ENCODE results near the gene KIF26B. TPM values are rescaled to one million over a fixed set of nuclear protein-coding genes. Genes with fewer than 3 reads are reported as not detected.

The KIF26B gene
- total RNA-seq, 1 donor from 2014 or later: 0.32 TPM

DNA sequence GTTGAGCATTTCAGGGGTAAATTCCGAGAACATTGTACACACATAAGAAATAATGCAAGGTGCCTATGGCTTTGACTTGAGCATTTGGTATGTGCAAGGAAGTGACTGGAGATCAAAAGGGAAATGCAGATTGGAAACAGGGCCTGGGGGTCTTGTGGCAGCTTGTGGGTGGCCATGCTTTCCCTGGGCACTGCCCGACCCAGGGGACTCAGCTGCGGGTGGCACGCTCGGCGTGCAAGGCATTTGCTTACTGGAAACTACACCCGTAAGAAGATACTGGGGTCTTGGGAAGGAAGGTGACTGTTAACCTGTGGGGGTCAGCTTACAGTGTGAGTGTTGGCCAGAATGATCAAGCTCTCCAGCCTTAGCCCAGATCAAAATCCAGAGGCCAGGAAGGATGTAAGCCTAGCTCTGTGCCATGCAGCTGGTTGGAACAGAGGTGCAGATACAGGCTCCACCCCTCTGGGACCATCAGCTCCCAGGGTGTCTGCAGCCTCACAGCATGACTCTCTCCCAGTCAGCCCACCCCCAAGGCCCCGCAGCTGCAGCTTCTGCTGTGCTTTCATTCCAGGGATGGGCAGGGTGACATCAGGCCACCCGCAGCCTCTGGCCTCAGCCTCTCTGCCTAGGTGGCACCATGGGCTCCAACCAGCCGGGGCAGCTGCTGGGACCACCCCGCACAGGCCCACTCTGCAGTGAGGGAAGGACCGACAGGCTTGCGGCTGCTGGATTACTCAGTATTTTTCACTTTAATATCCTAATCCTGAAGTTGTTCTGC is 55.1 kb downstream of the KIF26B start:
- DNase-seq (ENCODE audit: low spot score): no peak

DNA sequence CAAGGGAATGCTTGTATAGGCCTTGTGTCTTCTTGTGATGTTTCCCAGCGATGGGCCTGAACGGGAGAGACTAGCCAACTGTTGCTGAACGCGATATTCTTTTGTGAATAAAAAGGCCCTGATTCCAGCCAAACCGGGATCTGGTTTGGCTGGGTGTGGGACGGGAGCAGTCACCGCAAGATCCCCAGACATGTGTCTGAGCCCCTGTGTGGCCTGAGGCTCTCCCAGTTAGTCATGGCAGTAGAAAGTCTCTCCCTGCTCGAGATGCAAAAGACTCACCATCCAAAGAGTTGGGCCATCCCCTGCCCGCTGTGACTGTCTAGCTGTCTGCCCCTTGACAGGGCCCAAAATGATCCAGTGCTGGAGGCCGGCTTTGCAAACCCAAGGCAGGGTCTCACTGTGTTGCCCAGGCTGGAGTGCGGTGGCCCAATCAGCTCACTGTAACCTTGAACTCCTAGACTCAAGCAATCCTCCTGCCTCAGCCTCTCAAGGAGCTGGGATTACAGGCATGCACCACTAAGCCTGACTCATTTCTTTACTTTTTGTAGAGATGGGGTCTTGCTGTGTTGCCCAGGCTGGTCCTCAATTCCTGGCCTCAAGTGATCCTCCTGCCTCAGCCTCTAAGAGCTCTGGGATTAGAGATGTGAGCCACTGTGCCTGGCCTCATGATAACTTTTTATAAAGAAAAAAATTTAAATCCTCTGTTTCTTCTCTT is 56.4 kb downstream of the KIF26B start:
- no peak for DNase-seq (ENCODE audit: low spot score)

DNA sequence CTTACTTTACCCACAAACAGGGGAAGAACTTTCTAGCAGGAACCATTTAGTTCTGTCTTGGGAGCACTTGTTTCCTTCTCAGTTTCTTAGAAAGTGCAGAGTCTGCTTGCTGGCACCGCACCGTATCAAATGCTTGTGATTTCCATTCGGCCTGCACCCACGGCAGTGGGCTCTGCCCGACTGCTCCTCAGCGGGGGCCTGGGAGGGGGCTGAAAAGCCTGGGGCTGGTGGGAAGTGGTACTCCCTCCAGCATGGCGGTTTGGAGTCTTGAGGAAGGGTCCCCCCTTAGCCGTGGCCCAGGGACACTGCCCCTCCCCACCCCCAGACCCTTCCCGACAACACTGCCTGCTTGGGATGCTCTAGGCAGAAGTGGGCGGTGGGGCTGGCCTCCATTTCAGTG is 57.0 kb downstream of the KIF26B start:
- DNase-seq (ENCODE audit: low spot score): no peak

DNA sequence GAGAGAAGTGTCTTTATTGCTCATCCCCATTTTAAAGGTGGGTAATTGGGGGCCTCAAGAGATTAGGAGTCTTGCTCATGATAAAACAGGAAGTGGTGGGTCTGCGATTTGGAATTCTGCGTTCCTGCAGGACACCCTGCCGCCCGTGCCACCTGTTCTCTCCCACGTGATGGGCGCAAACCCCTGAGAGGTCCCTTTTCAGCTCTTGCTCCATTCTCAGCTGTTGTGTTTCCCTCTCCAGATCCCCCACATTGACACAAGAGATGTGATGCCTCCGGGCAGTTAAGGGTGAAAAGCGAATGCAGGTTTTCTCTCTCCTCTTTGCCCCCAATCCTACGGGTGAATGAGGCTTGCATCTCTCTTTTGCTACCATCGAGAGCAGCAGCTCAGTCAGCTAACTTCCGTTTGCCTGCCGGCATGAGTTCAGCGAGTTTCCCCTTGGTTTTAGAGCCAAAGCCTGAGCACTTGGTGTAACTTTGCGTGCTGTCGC is 57.5 kb downstream of the KIF26B start:
- no peak for DNase-seq (ENCODE audit: low spot score)

DNA sequence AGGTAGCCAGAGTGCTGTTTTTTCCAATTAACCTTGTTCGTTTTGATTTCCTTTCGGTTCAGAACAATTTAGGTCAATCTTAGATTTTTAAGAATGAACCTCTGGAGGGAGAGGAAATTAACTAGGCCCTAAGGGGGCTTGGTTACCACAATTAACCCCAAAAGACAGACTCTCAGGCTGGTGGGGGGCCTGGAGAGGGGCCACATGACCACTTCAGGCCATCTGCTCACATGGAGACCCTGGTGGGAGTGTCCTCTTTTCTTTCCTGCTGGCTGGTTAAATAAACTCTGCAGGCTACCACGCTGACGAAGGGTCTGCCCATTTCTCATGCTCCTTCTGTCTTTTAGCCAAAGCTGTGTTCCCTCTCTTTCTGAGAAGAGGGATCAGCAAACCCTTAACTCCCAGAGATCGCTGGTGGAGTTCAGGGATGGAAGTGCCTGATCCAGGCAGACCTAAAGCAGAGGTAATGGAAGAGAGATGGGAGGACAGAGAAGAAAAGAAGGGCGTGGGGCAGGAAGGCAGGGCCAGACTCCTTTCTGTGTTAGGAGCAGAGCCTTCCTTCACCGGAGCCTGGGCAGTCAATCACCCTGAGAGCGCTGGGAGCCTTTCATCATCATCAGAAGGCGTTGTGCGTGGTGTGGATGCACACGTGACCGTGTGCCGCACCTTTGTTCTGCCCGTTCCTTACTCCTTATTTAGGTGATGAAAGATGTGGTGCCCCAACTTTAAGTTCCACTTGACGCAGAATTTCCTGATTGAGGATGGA is 58.5 kb downstream of the KIF26B start:
- DNase-seq (ENCODE audit: low spot score): no peak

DNA sequence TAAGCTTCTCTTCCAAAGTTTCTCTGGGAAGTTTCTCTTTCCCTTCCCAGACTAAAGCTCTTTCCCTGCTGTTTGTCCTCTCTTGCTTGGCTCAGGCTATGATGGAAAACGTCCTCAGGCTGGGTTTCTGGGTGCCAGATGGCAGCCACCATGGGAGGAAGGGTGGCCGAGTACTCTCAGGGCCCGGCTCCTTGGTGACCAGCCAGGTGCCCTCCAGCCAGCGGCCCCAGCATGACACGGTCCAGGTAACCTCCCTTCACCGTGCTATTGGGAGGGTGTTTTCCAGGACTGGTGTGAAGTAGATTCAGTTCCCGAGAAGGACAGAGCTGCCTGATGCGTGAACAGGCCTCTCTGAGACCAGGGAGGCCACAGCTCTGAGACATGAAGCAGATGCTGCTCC is 60.3 kb downstream of the KIF26B start:
- no peak for DNase-seq (ENCODE audit: low spot score)

DNA sequence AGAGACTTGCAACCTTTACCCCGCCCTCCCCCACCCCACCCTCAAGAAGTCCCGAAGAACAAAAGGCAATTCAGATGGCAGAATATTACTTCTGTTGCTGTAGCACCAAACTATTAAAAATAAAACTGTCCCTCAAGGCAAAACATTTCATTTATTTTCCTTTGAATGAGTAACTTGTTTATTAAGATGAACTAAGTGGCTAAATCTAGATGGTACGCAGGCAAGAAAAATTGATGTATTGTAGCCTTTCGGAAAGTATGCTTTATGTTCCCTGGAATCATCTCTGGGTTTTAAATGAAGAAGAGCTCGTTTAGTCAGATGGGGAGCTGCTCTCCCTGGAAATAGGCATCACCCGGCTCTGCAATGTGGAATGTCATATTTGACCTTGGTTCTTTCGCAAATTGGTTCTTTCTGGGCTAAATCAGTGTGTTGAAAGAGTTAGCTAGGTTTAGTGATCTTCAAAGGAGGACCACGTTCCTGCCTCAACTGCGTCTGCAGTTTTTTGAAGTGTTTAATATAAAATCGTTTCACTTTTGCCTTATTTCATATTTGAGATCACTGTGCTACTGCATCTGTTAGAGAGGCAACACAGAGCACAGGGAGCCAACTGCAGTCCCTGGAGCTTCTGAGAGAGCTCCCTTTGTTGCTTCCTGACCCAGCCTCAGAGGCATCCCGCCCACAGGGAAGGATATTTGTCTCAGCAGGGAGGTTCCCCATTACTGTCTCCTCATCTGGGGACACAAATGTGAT is 61.8 kb downstream of the KIF26B start:
- no peak for DNase-seq (ENCODE audit: low spot score)

DNA sequence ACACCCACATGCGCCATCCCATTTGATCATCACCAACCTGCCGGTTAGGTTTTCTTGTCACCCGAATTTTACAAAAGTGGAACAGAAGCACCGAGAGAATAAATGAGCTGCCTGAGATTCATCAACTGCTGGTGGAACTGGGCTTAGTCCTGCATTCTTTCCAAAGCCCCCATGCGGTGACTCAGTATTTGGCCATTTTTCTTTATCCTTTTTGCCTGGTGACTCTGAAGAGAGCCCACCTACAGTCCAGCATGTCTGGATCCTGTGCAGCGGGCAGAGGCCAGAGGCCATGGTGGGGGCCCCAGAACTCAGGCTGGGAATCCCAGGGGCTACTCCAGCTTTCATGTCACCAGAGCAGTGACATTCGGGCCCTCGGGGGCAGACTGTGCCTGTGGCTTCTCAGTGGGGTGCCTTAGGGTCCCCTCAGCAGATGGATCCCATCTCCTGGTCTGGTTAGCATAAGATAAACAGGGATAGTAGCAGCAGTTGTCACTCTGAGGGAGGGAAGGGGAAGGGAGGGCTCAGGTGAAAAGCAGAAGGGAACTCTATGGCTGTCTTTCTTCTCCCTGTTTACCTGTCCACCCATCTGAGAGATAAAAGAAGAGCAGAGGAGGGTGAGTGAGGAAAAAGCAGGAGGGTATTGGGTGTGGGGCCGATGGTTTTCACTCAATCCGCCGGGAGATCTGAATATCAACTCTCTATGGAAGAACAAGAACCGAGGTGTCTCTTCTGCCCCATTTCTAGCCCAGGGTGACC is 63.2 kb downstream of the KIF26B start:
- DNase-seq (ENCODE audit: low spot score): no peak

DNA sequence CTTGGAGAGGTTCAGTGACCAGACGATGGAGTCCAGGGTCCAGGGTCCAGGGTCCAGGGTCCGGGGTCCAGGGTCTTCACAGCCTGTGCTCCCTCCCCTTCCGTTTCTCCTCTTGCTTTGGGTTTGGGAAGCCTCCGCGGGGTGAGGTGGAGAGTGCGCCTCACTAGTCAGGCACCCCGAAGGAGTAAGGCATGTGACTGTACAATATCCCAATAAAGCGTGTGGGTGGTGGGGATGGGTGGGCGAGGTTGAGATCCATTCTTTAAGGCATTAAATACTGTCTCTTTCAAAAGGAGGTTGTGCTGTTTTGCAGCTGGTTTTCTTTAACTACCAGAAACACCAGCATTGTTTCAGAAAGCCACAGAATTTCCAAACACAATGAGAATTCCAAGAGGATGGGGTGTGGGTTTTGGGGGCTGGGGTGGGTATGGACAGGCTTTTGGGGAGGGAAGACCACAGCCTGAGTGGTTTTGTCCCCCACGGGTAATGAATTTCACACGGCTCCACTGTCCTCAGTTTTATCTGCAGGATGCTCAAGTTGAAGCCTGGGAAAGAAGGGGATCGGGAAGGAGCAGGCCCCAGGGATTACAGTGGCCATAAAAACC is 65.7 kb downstream of the KIF26B start:
- DNase-seq (ENCODE audit: low spot score): no peak

DNA sequence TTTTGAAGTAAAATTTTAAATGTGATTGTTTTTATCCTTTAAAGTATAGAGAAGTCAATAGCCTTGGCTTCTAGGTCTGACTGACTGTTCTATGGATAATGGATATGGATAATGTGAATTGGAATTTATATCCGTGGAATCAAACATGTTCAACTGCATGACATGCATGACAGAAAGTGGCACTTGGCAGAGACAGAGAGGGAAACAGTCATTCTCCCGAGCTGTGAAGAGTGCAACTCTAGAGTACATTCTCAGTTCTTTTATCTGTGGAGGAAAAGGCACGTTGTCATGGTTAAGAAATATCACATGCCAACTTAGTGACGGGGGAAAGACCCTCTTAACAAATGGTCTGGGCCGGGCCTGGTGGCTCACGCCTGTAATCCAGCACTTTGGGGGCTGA is 67.0 kb downstream of the KIF26B start:
- DNase-seq (ENCODE audit: low spot score): no peak

DNA sequence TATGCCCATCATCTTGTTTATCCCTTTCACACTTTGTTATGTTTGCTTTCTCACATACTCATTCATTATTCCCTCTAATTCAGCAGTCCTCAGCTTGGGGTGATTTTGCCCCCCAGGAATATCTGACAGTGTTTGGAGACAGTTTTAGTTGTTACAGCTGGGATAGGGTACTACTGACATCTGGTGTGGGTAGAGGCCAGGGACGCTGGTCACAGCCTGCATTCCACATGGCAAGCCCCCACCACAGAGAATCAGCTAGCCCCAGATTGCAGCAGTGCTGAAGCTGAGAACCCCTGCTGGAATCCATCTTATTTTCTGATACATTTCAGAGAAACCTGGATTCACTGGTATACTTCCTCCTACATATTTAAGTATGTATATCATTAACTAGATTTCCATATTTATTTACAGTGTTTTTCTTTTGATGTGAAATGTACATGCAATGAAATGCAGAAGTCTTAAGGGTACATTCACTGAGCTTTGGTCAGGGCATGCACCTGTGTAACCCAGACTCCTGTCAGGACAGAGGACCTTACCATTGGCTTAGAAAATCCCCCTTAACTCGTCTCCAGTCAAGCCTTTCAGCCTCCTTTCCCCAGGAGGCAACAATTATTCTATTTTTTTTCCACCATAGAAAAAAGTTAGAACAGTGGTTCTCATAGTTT is 68.3 kb downstream of the KIF26B start:
- DNase-seq (ENCODE audit: low spot score): no peak

DNA sequence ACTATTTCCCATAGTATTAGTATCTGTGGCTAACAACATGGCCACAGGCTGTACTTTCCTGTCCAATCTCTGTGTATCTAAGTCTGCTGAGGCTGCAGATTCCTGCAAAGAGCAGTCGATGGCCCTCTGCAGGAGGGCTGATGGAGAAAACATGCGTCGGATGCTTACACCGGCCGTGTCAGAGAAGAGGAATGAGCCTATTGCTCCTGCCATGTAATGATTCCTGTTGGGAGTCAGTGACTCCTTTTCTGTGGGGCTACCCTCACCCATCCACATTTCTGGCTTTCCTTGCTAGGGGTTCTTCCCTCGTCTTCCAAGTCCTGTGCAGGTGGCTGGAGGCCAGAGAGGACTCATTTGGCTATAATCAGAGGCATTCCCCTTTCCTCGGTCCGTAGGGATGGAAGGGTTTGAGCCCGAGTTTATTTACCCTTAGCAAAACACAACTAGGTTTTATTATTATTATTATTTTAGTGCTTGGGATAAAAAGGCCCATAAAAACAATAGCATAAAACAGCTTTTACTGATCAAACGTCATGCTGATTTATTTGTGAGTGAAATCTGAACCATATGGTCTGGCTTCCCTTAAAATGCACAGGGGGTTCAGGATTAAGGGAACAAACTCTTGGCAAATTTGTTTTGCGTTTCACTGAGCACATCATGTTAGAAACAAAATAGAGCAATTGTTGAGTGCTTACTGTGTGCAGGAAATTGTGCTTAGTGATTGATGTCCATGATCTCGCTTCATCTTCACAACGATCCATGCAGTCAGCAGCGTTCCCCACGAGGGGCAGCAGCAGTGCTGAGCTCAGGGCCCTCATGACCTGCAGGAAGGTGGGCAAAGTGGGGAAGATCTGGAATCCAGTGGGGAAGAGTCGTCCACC is 70.8 kb downstream of the KIF26B start:
- DNase-seq (ENCODE audit: low spot score): no peak

DNA sequence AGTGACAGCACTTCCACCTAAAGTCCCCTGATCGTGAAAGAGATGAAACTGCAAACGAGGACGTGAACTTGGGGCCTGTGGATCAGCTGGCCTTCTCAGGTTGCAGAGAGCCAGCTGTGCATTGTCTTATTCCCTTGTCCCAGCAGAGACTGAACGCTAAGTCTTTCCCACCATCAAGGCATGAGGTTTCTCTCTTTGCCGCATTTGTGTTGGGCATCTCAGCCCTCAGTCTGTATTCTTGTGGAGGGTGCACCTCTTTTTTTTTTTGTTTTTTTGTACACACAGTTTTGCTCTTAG is 71.4 kb downstream of the KIF26B start:
- no peak for DNase-seq (ENCODE audit: low spot score)

DNA sequence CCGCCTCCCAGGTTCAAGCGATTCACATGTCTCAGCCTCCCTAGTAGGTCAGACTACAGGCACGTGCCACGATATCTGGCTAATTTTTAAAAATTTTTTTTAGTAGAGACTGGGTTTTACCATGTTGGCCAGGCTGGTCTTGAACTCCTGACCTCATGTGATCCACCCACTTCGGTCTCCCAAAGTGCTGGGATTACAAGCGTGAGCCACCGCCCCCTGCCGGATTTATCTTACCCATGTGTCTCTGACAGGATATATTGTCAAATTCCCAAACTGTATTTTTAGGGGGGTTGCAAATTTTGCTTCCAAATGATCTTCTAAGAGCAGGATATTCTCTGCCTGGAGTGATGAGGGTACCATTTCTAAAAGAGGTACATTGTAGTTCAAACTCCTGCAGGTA is 74.3 kb downstream of the KIF26B start:
- no peak for DNase-seq (ENCODE audit: low spot score)

DNA sequence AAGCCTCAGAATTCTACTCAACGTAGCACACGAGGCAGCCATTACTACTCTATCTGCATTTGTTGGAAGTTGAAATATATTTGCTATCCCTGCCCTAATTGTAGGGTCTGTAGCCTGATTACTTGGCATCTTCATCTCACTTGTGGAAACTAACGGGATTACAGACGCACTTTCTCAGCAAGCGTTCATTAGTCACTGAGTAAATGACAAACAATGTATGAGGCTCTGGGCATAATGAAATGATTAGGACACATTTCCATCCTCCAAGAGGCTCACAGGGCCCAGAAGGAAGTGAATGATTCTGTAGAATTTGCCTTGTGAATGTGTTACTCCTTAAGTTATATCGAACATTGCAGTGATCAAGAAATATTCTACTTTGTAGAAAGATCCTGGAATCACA is 78.1 kb downstream of the KIF26B start:
- no peak for DNase-seq (ENCODE audit: low spot score)

DNA sequence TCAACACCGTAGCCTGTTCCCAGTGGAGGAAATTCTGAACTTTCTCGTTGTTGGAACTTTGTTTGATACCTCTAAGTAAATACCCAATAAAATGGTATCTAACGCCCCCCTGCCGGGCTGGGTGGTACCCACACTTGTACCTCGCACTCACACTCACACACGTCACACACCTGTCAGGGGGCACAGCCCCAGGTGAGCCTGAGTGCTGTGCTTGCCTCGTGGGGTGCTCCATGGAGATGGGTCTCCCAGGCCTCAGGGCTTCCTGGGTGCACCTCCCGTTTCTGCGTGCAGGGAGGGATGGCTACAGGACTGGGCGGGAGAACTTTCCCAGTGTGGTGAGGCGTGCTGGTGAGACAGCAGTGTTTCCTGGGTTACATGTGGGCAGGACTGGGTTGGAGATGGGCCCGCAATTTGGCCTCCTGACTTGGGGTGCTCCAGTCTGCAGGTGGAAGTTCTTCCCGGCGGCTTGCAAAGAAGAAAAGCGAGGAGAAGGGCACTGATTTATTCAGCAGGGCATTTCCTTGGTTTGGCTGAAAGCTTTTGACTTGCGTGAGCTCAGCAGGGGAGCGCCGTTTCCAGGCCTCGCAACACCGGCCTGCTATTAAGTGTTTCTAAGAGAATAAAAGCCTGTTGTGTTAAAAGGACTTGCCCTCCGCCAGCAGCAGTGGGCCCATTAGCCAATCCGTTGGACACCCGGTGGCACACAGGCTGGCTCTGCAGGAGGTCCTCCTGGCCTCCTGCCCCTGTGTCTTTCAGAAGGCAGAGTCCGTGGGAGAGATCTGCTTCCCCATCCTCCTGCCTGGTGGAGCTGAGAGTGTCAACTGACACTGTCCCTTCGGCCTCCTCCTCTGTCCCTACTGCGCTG is 79.7 kb downstream of the KIF26B start:
- DNase-seq (ENCODE audit: low spot score): peak; percentile 27

DNA sequence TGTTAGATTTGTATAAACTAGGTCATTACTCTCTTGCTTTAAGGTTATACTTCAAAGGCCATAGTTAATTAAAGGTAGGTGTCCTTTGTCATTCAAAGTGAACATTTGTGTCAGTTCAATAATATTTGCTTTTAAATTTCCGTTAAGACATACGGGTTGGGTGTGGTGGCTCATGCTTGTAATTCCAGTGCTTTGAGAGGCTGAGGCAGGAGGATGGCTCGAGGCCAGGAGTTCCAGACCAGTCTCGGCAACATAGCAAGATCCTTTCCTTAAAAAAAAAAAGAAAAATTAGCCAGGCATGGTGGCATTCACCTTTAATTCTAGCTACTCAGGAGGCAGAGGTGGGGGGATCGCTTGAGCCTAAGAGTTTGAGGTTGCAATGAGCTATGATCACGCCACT is 80.4 kb downstream of the KIF26B start:
- peak; percentile 23 for DNase-seq (ENCODE audit: low spot score)

DNA sequence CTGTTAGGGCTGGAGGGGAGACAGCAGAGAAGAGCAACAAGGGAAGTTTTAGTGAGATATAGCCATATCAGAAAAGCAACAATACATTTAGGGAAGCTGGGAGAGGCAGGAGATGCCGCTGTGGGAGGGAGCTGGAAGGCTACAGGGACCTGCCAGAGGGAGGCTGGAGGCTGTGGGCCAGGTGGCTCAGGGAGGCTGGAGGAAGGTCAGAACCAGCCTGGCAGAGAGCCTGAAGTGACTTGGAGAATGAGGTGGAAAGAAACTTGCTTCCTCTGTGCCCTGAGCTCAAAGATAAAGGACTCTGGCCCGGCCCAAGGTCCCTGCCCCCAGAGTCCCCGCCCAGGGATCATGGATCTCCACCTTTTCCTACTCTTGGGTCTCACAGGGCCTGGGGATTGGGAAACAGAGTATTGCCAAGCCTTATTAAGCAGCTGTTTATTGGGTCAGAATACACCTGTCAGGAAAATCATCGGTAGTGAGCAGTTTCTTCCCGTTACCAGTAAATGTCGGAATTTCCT is 85.9 kb downstream of the KIF26B start:
- no peak for DNase-seq (ENCODE audit: low spot score)

All from mucosa of gallbladder (tissue), 1 donor.